ENCODE data around the gene ZNF594.
"Not testable (repeated sequence)": the region's sequence is repeated elsewhere in the genome, so short reads cannot be mapped to it uniquely, and the experiment has no call there.

Gene ZNF594

GRCh38 chr17:5135726-5136579 is 55.7 kb downstream of the ZNF594 start:
- no peak for DNase-seq

GRCh38 chr17:5135131-5135712 is 56.4 kb downstream of the ZNF594 start:
- not testable (repeated sequence) for DNase-seq

- not testable (repeated sequence) for DNase-seq
Measured at GRCh38 chr17:5134571-5134970, 57.1 kb downstream of the ZNF594 start.

GRCh38 chr17:5133961-5134360 is 57.7 kb downstream of the ZNF594 start:
- not testable (repeated sequence) for DNase-seq

- DNase-seq = no peak
Measured at GRCh38 chr17:5133311-5133710, 58.4 kb downstream of the ZNF594 start.

- not testable (repeated sequence) for DNase-seq
Measured at GRCh38 chr17:5132503-5133225, 59.0 kb downstream of the ZNF594 start.

- DNase-seq = not testable (repeated sequence)
Measured at GRCh38 chr17:5131799-5132502, 59.7 kb downstream of the ZNF594 start.

- no peak for DNase-seq
Measured at GRCh38 chr17:5131146-5131715, 60.4 kb downstream of the ZNF594 start.

GRCh38 chr17:5130687-5131086 is 61.0 kb downstream of the ZNF594 start:
- DNase-seq = not testable (repeated sequence)

- DNase-seq = not testable (repeated sequence)
Measured at GRCh38 chr17:5130261-5130660, 61.4 kb downstream of the ZNF594 start.

- DNase-seq = not testable (repeated sequence)
Measured at GRCh38 chr17:5129770-5130169, 61.9 kb downstream of the ZNF594 start.
